ENCODE measurements around the gene SCUBE2. TPM values are rescaled to one million over a fixed set of nuclear protein-coding genes. Genes with fewer than 3 reads are reported as not detected.

The SCUBE2 gene

GRCh38 chr11:8973121-8973520, 118.3 kb downstream of the SCUBE2 start:
- Histone ChIP-seq H3K79me2 (ENCODE audit: control insufficient read depth, insufficient read depth, low read length) (no peaks in the 10 kb centered on the region), H2BK5ac (ENCODE audit: low read length) (no peak overlapping the region), H3K79me1 (ENCODE audit: low read length) (no peaks in the 10 kb centered on the region), H2BK120ac (ENCODE audit: low read depth, low read length) (no peak overlapping the region), H3K18ac (ENCODE audit: low read length) (no peak overlapping the region), H3K27me3 (ENCODE audit: insufficient read depth, low read length, poor library complexity) (no peaks in the 10 kb centered on the region), H3K56ac (ENCODE audit: low read length) (no peak overlapping the region), H2BK15ac (replicated peaks; ENCODE audit: low read depth) (no peak overlapping the region), H4K8ac (ENCODE audit: low read depth, low read length) (no peak overlapping the region), H3K23ac (ENCODE audit: low read length) (no peak overlapping the region), H3K4me1 (ENCODE audit: control insufficient read depth, low read depth, low read length) (no peaks in the 10 kb centered on the region), H3K4ac (ENCODE audit: low read depth, low read length) (no peak overlapping the region), H2AK5ac (ENCODE audit: low read length) (no peak overlapping the region), H4K5ac (ENCODE audit: low read length) (no peak overlapping the region), H3K27ac (ENCODE audit: low read depth, low read length) (no peak overlapping the region), H3K4me2 (ENCODE audit: low read length) (no peak overlapping the region), H3K9ac (ENCODE audit: low read length) (no peak overlapping the region), H3K4me3 (ENCODE audit: low read length) (no peak overlapping the region), H3K36me3 (ENCODE audit: control insufficient read depth, insufficient read depth, low read length) (no peaks in the 10 kb centered on the region)
- DNase-seq = no peak
- no CpG with 5 or more reads among the region's 3 CpGs for WGBS (ENCODE audit: extremely low coverage, insufficient coverage, low lambda C conversion rate)

GRCh38 chr11:8971924-8972316, 119.5 kb downstream of the SCUBE2 start:
- H3K23ac ChIP-seq (ENCODE audit: low read length) = no peak overlapping the region
- no peak overlapping the region for H4K8ac ChIP-seq (ENCODE audit: low read depth, low read length)
- no peak overlapping the region for H3K9ac ChIP-seq (ENCODE audit: low read length)
- no peaks in the 10 kb centered on the region for H3K4me1 ChIP-seq (ENCODE audit: control insufficient read depth, low read depth, low read length)
- no CpG with 5 or more reads among the region's 1 CpG for WGBS (ENCODE audit: extremely low coverage, insufficient coverage, low lambda C conversion rate)
- no peak overlapping the region for H3K4me2 ChIP-seq (ENCODE audit: low read length)
- no peak overlapping the region for H4K5ac ChIP-seq (ENCODE audit: low read length)
- no peak overlapping the region for H2AK5ac ChIP-seq (ENCODE audit: low read length)
- no peaks in the 10 kb centered on the region for H3K36me3 ChIP-seq (ENCODE audit: control insufficient read depth, insufficient read depth, low read length)
- H2BK5ac ChIP-seq (ENCODE audit: low read length) = no peak overlapping the region
- no peak overlapping the region for H2BK120ac ChIP-seq (ENCODE audit: low read depth, low read length)
- no peak overlapping the region for H3K18ac ChIP-seq (ENCODE audit: low read length)
- no peak overlapping the region for H3K4me3 ChIP-seq (ENCODE audit: low read length)
- no peaks in the 10 kb centered on the region for H3K79me1 ChIP-seq (ENCODE audit: low read length)
- DNase-seq = no peak
- H3K79me2 ChIP-seq (ENCODE audit: control insufficient read depth, insufficient read depth, low read length) = no peaks in the 10 kb centered on the region
- H3K4ac ChIP-seq (ENCODE audit: low read depth, low read length) = no peak overlapping the region
- H3K27ac ChIP-seq (ENCODE audit: low read depth, low read length) = no peak overlapping the region
- no peak overlapping the region for H3K56ac ChIP-seq (ENCODE audit: low read length)
- no peaks in the 10 kb centered on the region for H3K27me3 ChIP-seq (ENCODE audit: insufficient read depth, low read length, poor library complexity)
- no peak overlapping the region for H2BK15ac ChIP-seq (replicated peaks; ENCODE audit: low read depth)

GRCh38 chr11:8971196-8971923, 120.0 kb downstream of the SCUBE2 start:
- no peak overlapping the region for H3K9ac ChIP-seq (ENCODE audit: low read length)

More at GRCh38 chr11:8971196-8971923, 120.0 kb downstream of the SCUBE2 start:
- H2BK15ac ChIP-seq (replicated peaks; ENCODE audit: low read depth) = no peak overlapping the region
- H3K4ac ChIP-seq (ENCODE audit: low read depth, low read length) = no peak overlapping the region
- H3K36me3 ChIP-seq (ENCODE audit: control insufficient read depth, insufficient read depth, low read length) = no peaks in the 10 kb centered on the region
- no peak overlapping the region for H3K4me3 ChIP-seq (ENCODE audit: low read length)
- DNase-seq = no peak
- no peak overlapping the region for H3K4me2 ChIP-seq (ENCODE audit: low read length)
- no peak overlapping the region for H2BK120ac ChIP-seq (ENCODE audit: low read depth, low read length)
- no peaks in the 10 kb centered on the region for H3K79me1 ChIP-seq (ENCODE audit: low read length)
- H3K23ac ChIP-seq (ENCODE audit: low read length) = no peak overlapping the region
- no peak overlapping the region for H3K56ac ChIP-seq (ENCODE audit: low read length)
- H4K8ac ChIP-seq (ENCODE audit: low read depth, low read length) = no peak overlapping the region
- H3K18ac ChIP-seq (ENCODE audit: low read length) = no peak overlapping the region
- H3K27me3 ChIP-seq (ENCODE audit: insufficient read depth, low read length, poor library complexity) = no peaks in the 10 kb centered on the region
- no CpG with 5 or more reads among the region's 2 CpGs for WGBS (ENCODE audit: extremely low coverage, insufficient coverage, low lambda C conversion rate)
- H3K27ac ChIP-seq (ENCODE audit: low read depth, low read length) = no peak overlapping the region
- H3K79me2 ChIP-seq (ENCODE audit: control insufficient read depth, insufficient read depth, low read length) = no peaks in the 10 kb centered on the region
- H2AK5ac ChIP-seq (ENCODE audit: low read length) = no peak overlapping the region
- H3K4me1 ChIP-seq (ENCODE audit: control insufficient read depth, low read depth, low read length) = no peaks in the 10 kb centered on the region
- H4K5ac ChIP-seq (ENCODE audit: low read length) = no peak overlapping the region
- no peak overlapping the region for H2BK5ac ChIP-seq (ENCODE audit: low read length)

Small RNA genes within 50 kb of the gene (small RNA-seq; reads per million reads assigned to genes)
- not detected for gene MIR5691 (ENCODE audit: insufficient read depth)
